ENCODE measurements around the gene DOCK2.

DOCK2 gene

DNA sequence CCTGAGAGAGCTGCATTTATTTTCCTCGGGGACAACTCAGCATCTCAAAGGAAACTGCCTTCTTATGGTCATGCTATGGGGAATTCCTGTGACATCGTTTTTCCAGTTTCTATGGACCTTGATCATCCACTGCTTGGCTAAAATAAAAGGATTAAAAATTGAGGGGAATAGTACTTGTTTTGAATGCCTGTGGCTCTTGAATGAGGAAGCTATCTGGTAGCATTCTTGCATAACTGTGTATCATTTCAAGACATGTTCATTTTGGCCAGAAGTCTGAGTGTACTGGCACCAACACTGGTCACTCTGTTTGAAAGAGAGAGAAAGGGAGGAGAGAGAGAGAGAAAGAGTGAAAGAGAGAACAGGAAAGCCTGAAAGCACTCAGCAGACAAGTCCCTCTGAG, 116.7 kb downstream of the DOCK2 start:
- TF ChIP-seq, protein P1, sequence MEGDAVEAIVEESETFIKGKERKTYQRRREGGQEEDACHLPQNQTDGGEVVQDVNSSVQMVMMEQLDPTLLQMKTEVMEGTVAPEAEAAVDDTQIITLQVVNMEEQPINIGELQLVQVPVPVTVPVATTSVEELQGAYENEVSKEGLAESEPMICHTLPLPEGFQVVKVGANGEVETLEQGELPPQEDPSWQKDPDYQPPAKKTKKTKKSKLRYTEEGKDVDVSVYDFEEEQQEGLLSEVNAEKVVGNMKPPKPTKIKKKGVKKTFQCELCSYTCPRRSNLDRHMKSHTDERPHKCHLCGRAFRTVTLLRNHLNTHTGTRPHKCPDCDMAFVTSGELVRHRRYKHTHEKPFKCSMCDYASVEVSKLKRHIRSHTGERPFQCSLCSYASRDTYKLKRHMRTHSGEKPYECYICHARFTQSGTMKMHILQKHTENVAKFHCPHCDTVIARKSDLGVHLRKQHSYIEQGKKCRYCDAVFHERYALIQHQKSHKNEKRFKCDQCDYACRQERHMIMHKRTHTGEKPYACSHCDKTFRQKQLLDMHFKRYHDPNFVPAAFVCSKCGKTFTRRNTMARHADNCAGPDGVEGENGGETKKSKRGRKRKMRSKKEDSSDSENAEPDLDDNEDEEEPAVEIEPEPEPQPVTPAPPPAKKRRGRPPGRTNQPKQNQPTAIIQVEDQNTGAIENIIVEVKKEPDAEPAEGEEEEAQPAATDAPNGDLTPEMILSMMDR (IDR thresholded peaks at IDR 0.05; ENCODE audit: extremely low read depth, insufficient read depth, missing control alignments), result no peak
- no peak for DNase-seq (ENCODE audit: low spot score)
- in situ Hi-C loops (cut with MboI; ENCODE audit: low pct_unique_long_range_greater_than_20kb, low sequenced_read_pairs, unreplicated experiment), result no loop called here

DNA sequence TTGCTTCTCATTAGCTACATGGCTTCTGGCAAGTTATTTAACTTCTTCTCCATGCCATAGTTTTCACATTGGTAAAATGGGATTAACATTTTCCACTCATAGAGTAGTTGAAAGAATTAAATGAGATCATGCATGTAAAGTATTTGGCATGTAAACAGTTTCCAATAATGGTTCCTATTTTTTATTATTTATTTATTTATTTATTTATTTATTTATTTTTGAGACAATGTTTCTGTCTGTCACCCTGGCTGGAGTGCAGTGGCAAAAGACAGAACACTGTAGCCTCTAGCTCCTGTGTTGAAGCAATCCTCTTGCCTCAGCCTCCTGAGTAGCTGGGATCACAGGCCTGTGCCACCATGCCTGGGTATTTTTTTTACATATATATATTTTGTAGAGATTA, 117.7 kb downstream of the DOCK2 start:
- DNase-seq (ENCODE audit: low spot score), result no peak
- in situ Hi-C loops (cut with MboI; ENCODE audit: low pct_unique_long_range_greater_than_20kb, low sequenced_read_pairs, unreplicated experiment), result no loop called here
- TF ChIP-seq, protein P1 (IDR thresholded peaks at IDR 0.05; ENCODE audit: extremely low read depth, insufficient read depth, missing control alignments), result no peak

DNA sequence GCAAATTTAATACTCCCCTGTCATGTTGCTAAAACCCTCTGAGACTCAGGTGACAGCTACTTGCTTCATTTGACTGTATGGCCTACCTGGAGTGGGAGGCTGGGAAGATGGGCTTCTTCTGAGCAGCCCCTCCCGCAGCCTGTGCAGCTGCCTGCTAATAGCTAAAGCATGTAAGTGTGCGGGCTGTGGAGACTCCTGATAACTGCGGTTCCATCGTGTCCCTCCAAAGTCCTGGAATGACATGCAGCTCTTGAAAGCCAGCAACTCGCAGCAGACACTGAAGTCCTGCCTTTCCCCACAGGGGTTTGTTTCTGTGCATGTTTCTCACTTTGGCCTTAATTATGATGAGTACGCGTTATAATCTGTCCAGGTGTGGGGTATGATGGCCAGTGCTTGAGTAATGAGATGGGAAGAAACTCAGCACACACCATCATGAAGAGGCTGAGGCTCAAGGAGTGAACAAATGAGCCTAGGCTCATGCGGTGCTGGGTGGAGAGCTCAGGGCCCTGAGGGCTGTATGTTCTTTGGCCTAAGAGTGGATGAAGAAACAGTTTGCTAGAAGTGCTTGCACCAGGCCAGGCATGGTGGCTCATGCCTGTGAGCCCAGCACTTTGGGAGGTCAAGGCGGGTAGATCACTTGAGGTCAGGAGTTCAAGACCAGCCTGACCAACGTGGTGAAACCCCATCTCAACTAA, 119.1 kb downstream of the DOCK2 start:
- in situ Hi-C loops (cut with MboI; ENCODE audit: low pct_unique_long_range_greater_than_20kb, low sequenced_read_pairs, unreplicated experiment), result no loop called here
- TF ChIP-seq, protein P1 (IDR thresholded peaks at IDR 0.05; ENCODE audit: extremely low read depth, insufficient read depth, missing control alignments), result no peak
- DNase-seq (ENCODE audit: low spot score), result no peak

DNA sequence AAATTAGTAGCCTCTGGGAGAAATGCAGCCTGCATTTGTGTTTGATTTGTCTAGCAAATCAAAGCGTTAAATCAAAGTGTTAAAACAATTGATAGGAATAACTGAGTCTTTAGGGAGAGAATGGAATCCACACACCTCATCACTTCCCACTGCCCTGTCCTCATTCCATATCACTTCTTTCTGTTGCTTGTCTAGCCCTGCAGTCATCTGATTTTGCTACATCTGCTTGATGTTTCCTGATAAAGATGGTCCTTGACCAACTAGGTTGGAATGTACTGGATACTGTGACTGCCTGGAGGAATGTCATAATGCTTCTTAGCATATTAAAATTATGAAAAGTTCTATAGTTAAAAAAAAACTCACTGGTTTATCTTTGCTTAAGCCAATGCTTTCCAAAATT, 119.9 kb downstream of the DOCK2 start:
- TF ChIP-seq, protein P1 (IDR thresholded peaks at IDR 0.05; ENCODE audit: extremely low read depth, insufficient read depth, missing control alignments), result no peak
- no peak for DNase-seq (ENCODE audit: low spot score)
- in situ Hi-C loops (cut with MboI; ENCODE audit: low pct_unique_long_range_greater_than_20kb, low sequenced_read_pairs, unreplicated experiment), result no loop called here

DNA sequence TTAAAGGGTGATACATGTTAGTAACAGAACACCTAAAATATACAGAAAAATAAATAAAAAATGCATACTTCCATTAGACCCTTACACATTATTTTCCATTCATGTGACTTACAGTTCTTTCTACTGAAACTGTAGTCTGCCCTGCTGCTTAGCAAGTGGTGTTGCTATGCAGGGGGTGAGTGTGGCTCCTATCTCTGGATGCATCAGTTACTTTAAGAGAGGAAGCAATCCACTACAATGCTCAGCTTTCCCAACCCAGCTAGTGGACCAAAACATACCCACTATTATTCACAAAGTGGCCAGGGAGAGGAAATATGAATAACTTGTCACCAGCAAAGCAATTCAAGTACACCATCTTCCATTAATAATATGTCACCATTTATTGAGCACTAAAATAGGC, 121.8 kb downstream of the DOCK2 start:
- no peak for DNase-seq (ENCODE audit: low spot score)
- TF ChIP-seq, protein P1 (IDR thresholded peaks at IDR 0.05; ENCODE audit: extremely low read depth, insufficient read depth, missing control alignments), result no peak
- in situ Hi-C loops (cut with MboI; ENCODE audit: low pct_unique_long_range_greater_than_20kb, low sequenced_read_pairs, unreplicated experiment), result no loop called here

DNA sequence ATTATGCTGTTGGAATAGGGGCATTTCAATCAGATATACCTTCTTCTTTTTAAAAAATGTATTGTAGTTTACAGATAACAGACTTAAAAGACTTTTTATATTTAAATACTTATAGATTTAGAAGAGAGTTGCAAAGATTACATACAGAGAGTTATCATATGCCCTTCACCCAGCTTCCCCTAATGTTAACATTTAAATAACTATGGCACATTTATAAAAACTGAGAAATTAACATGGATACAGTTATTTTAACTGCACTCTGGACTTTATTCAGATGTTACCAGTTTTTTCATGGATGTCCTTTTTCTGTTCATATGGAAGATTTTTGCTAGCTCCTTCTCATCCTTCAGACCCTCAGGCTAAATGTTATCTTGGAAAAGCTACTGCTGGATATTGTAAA, 123.2 kb downstream of the DOCK2 start:
- no peak for DNase-seq (ENCODE audit: low spot score)
- TF ChIP-seq, protein P1 (IDR thresholded peaks at IDR 0.05; ENCODE audit: extremely low read depth, insufficient read depth, missing control alignments), result no peak
- in situ Hi-C loops (cut with MboI; ENCODE audit: low pct_unique_long_range_greater_than_20kb, low sequenced_read_pairs, unreplicated experiment), result no loop called here

Data from GM13977 (cell line).